HepG2 (cell line): ENCODE results near the gene GPER1. TPM values are rescaled to one million over a fixed set of nuclear protein-coding genes. Genes with fewer than 3 reads are reported as not detected.

Source experiments
- AHR ChIP-seq: IDR thresholded peaks from 2 replicates; pipeline ENCODE4 v1.6.1; 2018; ENCODE audit warnings: missing genetic modification reagents, missing compliant biosample characterization
- BHLHE40 ChIP-seq: IDR thresholded peaks from 2 replicates; pipeline ENCODE4 v1.6.1; 2011; ENCODE audit warnings: low read length, improper control_type of control experiment
- CCAR2 ChIP-seq: fragments of 200-400 bp; formaldehyde crosslinking; optimal IDR thresholded peaks from 2 replicates; pipeline ENCODE3; 2018; ENCODE audit warnings: low read depth, mild to moderate bottlenecking, low read length, moderate library complexity
- FOXM1 ChIP-seq: sonication (generic); formaldehyde crosslinking; IDR thresholded peaks from 2 replicates; pipeline ENCODE4 v1.5.0; 2020; ENCODE audit warnings: missing genetic modification reagents
- GABPA ChIP-seq, 2 experiments: IDR thresholded peaks; 2 replicates each; pipeline ENCODE4 v1.6.1; 2011 to 2016; ENCODE audit warnings: low read depth in 2 of 2, low read length in 1 of 2, missing biosample characterization in 1 of 2, missing genetic modification characterization in 1 of 2
- HDAC6 ChIP-seq: fragments of 200-600 bp; sonication (generic); IDR thresholded peaks from 2 replicates; pipeline ENCODE4 v1.7.0; 2017; ENCODE audit warnings: mild to moderate bottlenecking, antibody characterized with exemption, low read length, low read depth
- HHEX ChIP-seq: IDR thresholded peaks from 2 replicates; pipeline ENCODE4 v1.6.1; 2016; ENCODE audit warnings: control low read depth
- MXD4 ChIP-seq: IDR thresholded peaks from 2 replicates; pipeline ENCODE4 v1.6.1; 2016; ENCODE audit warnings: mild to moderate bottlenecking, missing biosample characterization, missing genetic modification reagents
- MXI1 ChIP-seq: IDR thresholded peaks from 3 replicates; pipeline ENCODE4 v1.6.1; 2012; ENCODE audit warnings: low read depth, low read length, inconsistent platforms, borderline replicate concordance
- NR2F2 ChIP-seq: IDR thresholded peaks from 2 replicates; pipeline ENCODE4 v1.6.1; 2012; ENCODE audit warnings: low read depth, inconsistent platforms, borderline replicate concordance
- POLR2G ChIP-seq: fragments of 200-400 bp; formaldehyde crosslinking; IDR thresholded peaks from 2 replicates; pipeline ENCODE4 v1.6.1; 2018; ENCODE audit warnings: mild to moderate bottlenecking, low read depth, low read length, moderate library complexity
- RAD21 ChIP-seq: fragments of 450-650 bp; formaldehyde crosslinking; IDR thresholded peaks from 2 replicates; pipeline ENCODE4 v1.5.0; 2020; ENCODE audit warnings: mild to moderate bottlenecking
- RBM39 ChIP-seq: fragments of 200-400 bp; formaldehyde crosslinking; IDR thresholded peaks from one replicate; pipeline ENCODE4 v1.6.1; 2018; ENCODE audit warnings: antibody characterized with exemption, mild to moderate bottlenecking, low read depth, low read length; ENCODE audit not compliant: poor library complexity, severe bottlenecking
- REPIN1 ChIP-seq: sonication (generic); formaldehyde crosslinking; IDR thresholded peaks from 2 replicates; pipeline ENCODE4 v1.8.0; 2022; ENCODE audit warnings: missing genetic modification reagents, low read depth, mild to moderate bottlenecking, borderline replicate concordance
- RFXANK ChIP-seq: IDR thresholded peaks from 2 replicates; pipeline ENCODE4 v1.6.1; 2016
- SIX4 ChIP-seq: sonication (generic); formaldehyde crosslinking; IDR thresholded peaks from 2 replicates; pipeline ENCODE4 v1.4.0; 2020; ENCODE audit warnings: missing genetic modification reagents
- STAG1 ChIP-seq: sonication (generic); formaldehyde crosslinking; IDR thresholded peaks from 2 replicates; pipeline ENCODE4 v1.4.0; 2020; ENCODE audit warnings: missing genetic modification reagents
- TRIM22 ChIP-seq: fragments of 450-650 bp; IDR thresholded peaks from 2 replicates; pipeline ENCODE4 v1.6.1; 2017
- ZBTB33 ChIP-seq: sonication (generic); formaldehyde crosslinking; IDR thresholded peaks from 2 replicates; pipeline ENCODE4 v1.4.0; 2020; ENCODE audit warnings: missing genetic modification reagents
- ZNF367 ChIP-seq: sonication (generic); formaldehyde crosslinking; IDR thresholded peaks from 2 replicates; pipeline ENCODE4 v1.4.0; 2020; ENCODE audit warnings: missing genetic modification reagents, borderline replicate concordance
- ZNF496 ChIP-seq: sonication (generic); formaldehyde crosslinking; IDR thresholded peaks from 2 replicates; pipeline ENCODE4 v1.8.1; 2023; ENCODE audit warnings: mild to moderate bottlenecking, moderate library complexity, missing genetic modification reagents; ENCODE audit not compliant: insufficient replicate concordance
- ZNF841 ChIP-seq: sonication (generic); formaldehyde crosslinking; IDR thresholded peaks from 2 replicates; pipeline ENCODE4 v1.8.1; 2023; ENCODE audit warnings: missing genetic modification reagents, borderline replicate concordance
- ZNF879 ChIP-seq: sonication (generic); formaldehyde crosslinking; IDR thresholded peaks from 2 replicates; pipeline ENCODE4 v1.8.1; 2023; ENCODE audit warnings: missing genetic modification reagents
- ZSCAN25 ChIP-seq: sonication (generic); formaldehyde crosslinking; IDR thresholded peaks from 2 replicates; pipeline ENCODE4 v1.8.0; 2022; ENCODE audit warnings: mild to moderate bottlenecking, missing genetic modification reagents
- ZSCAN29 ChIP-seq: sonication (generic); formaldehyde crosslinking; conservative IDR thresholded peaks from 2 replicates; pipeline ENCODE4 v1.4.0; 2020; ENCODE audit warnings: mild to moderate bottlenecking, missing genetic modification reagents
- polyA plus RNA-seq, 8 experiments: library from polyadenylated mRNA; depleted of rRNA in 3 of 8; stranded (reverse) in 7 of 8; unstranded in 1 of 8; fragments of >200 nt; fragmentation: Illumina TruSeq in 4 of 8; extraction: Trizol in 4 of 8; gene quantifications; 2 replicates each; pipeline versions ENCODE4 v1.2.1 to v1.2.3, GENCODE V29; 2011 to 2016; ENCODE audit warnings: low read depth in 4 of 8, missing spikeins in 1 of 8, mixed read lengths in 1 of 8; ENCODE audit not compliant: insufficient read depth in 1 of 8
- total RNA-seq, 5 experiments: library from RNA; depleted of rRNA; stranded (reverse); fragments of >200 nt; fragmentation: Illumina TruSeq; extraction: Trizol; gene quantifications; 2 replicates each; pipeline ENCODE4 v1.2.3, GENCODE V29; 2016; ENCODE audit warnings: low read depth in 1 of 5
- TF ChIP-seq, protein P1 (sequence below): sonication (generic); formaldehyde crosslinking; IDR thresholded peaks from 2 replicates; pipeline ENCODE4 v1.9.0; 2021; ENCODE audit warnings: missing genetic modification reagents, borderline replicate concordance
- TF ChIP-seq, protein P2 (sequence below), 2 experiments: fragments of 450-650 bp in 1 of 2; sonication (generic) in 1 of 2; formaldehyde crosslinking; IDR thresholded peaks; 2 replicates each; pipeline versions ENCODE4 v1.5.0 to v1.8.0; 2020 to 2022; ENCODE audit warnings: mild to moderate bottlenecking in 1 of 2, missing genetic modification reagents in 1 of 2

Gene GPER1
- total and polyA plus RNA-seq, 2 of the 13 experiments (the other 11 are each of a cell fraction or from before 2014, with no cell fraction given), result 12.7 to 19.7 TPM

GRCh38 chr7:1123715-1124114, 35.8 kb downstream of the GPER1 start (continued):
- TF ChIP-seq AHR (CRISPR knock-in tag) (no peak), ZNF879 (CRISPR knock-in tag) (no peak), RBM39 (no peak), CCAR2 (no peak), ZSCAN29 (CRISPR knock-in tag) (no peak), TRIM22 (no peak), BHLHE40 (peak; percentile 33; the same call in 1 of the 2 replicates), FOXM1 (CRISPR knock-in tag) (no peak), POLR2G (no peak), ZNF496 (CRISPR knock-in tag) (no peak), RFXANK (CRISPR knock-in tag) (no peak), RAD21 (CRISPR knock-in tag) (peak; percentile 67), HHEX (no peak), GABPA (IDR thresholded peaks at IDR 0.05; ENCODE audit: low read depth, low read length) (no peak), GABPA (CRISPR knock-in tag; IDR thresholded peaks at IDR 0.05; ENCODE audit: low read depth) (no peak), REPIN1 (CRISPR knock-in tag) (no peak), ZBTB33 (peak; percentile 99), HDAC6 (no peak), SIX4 (no peak), ZNF841 (CRISPR knock-in tag) (no peak), NR2F2 (no peak), STAG1 (peak; percentile 67), ZNF367 (no peak), MXI1 (no peak), MXD4 (CRISPR knock-in tag) (no peak), ZSCAN25 (no peak)
- TF ChIP-seq, protein P1, sequence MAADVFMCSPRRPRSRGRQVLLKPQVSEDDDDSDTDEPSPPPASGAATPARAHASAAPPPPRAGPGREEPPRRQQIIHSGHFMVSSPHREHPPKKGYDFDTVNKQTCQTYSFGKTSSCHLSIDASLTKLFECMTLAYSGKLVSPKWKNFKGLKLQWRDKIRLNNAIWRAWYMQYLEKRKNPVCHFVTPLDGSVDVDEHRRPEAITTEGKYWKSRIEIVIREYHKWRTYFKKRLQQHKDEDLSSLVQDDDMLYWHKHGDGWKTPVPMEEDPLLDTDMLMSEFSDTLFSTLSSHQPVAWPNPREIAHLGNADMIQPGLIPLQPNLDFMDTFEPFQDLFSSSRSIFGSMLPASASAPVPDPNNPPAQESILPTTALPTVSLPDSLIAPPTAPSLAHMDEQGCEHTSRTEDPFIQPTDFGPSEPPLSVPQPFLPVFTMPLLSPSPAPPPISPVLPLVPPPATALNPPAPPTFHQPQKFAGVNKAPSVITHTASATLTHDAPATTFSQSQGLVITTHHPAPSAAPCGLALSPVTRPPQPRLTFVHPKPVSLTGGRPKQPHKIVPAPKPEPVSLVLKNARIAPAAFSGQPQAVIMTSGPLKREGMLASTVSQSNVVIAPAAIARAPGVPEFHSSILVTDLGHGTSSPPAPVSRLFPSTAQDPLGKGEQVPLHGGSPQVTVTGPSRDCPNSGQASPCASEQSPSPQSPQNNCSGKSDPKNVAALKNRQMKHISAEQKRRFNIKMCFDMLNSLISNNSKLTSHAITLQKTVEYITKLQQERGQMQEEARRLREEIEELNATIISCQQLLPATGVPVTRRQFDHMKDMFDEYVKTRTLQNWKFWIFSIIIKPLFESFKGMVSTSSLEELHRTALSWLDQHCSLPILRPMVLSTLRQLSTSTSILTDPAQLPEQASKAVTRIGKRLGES (CRISPR knock-in tag), result no peak
- TF ChIP-seq, protein P2, sequence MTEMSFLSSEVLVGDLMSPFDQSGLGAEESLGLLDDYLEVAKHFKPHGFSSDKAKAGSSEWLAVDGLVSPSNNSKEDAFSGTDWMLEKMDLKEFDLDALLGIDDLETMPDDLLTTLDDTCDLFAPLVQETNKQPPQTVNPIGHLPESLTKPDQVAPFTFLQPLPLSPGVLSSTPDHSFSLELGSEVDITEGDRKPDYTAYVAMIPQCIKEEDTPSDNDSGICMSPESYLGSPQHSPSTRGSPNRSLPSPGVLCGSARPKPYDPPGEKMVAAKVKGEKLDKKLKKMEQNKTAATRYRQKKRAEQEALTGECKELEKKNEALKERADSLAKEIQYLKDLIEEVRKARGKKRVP (CRISPR knock-in tag; IDR thresholded peaks at IDR 0.05), result no peak
